ENCODE measurements around the gene CDKAL1. TPM values are rescaled to one million over a fixed set of nuclear protein-coding genes. Genes with fewer than 3 reads are reported as not detected.

Gene CDKAL1
- total and polyA plus RNA-seq, 9 of the 15 experiments (the other 6 are each of a cell fraction or from before 2014, with no cell fraction given) = 11.2 to 36.3 (median 20.1) TPM

- Histone ChIP-seq H3K27ac (ENCODE audit: extremely low read depth, low read depth, low read length) (no peak overlapping the region), H3K27me3 (ENCODE audit: control insufficient read depth in 2 of 2, insufficient read depth in 2 of 2, low read length in 2 of 2) (0 out of 5 replicates have a peak, but pooled peaks cover 0 to 7% of the 10 kb centered on the region in 2 experiments), H3K4me3 (no peak overlapping the region), H3K36me3 (ENCODE audit: control insufficient read depth, insufficient read depth, low read length) (no peaks in the 10 kb centered on the region), H3K9me3 (replicated peaks; ENCODE audit: control insufficient read depth, insufficient read depth, low read depth, low read length) (no peaks in the 10 kb centered on the region), H3K4me2 (ENCODE audit: insufficient read depth, low read length) (no peak overlapping the region), H4K20me1 (replicated peaks; ENCODE audit: control insufficient read depth, insufficient read depth, low read length) (no peaks in the 10 kb centered on the region), H2AFZ (ENCODE audit: low read depth, low read length) (no peak overlapping the region; the same call in 1 of the 2 replicates), H3K4me1 (replicated peaks in 1 of 2; ENCODE audit: control insufficient read depth in 2 of 2, insufficient read depth in 2 of 2, low read length in 2 of 2) (no peaks in the 10 kb centered on the region; a peak in 1 of 5 replicates), H3K79me2 (ENCODE audit: control insufficient read depth, insufficient read depth, low read length) (no peaks in the 10 kb centered on the region), H3K9me1 (ENCODE audit: control insufficient read depth, insufficient read depth, low read length) (no peaks in the 10 kb centered on the region), H3K9ac (ENCODE audit: insufficient read depth in 1 of 2, low read depth in 2 of 2, low read length in 2 of 2) (no peak overlapping the region)
- ATAC-seq = peak; percentile 39; the same call in 2 of the 3 replicates
- ChIA-PET POLR2A (interaction anchor here (0.8 to 0.9 kb wide), 3 partner anchors 12 to 111 kb away, joined by 3 to 4 read pairs (median 3); no protein-coding TSS in a partner anchor), CTCF (ENCODE audit: low intra/inter-chr PET ratio) (no interaction called here)
- in situ Hi-C loops (cut with MboI) = no loop called here
- peak; percentile 15 for FAIRE-seq
- BruUV-seq (replicated peaks) = no TSS peak
- WGBS (ENCODE audit: insufficient coverage, low coverage, missing lambda C conversion rate) = 8% methylated on average over 6 of the region's 6 CpGs
- no peak for DNase-seq (ENCODE audit: extremely low read depth in 1 of 4, low spot score in 3 of 4)
- intact Hi-C loops (cut with micrococcal nuclease) = no loop called here
- no peak for TF ChIP-seq CCNT2 (IDR thresholded peaks at IDR 0.05; ENCODE audit: borderline replicate concordance, extremely low read depth, insufficient read length, low read depth, low read length)
- no peak for TF ChIP-seq MGA (IDR thresholded peaks at IDR 0.05)
- TF ChIP-seq ZNF184 (CRISPR knock-in tag; IDR thresholded peaks at IDR 0.05) = no peak
- TF ChIP-seq DDX20 (tag; IDR thresholded peaks at IDR 0.05; ENCODE audit: low read depth) = no peak
- TF ChIP-seq TGIF2 (CRISPR knock-in tag; IDR thresholded peaks at IDR 0.05) = no peak
- no peak for TF ChIP-seq WHSC1 (IDR thresholded peaks at IDR 0.05; ENCODE audit: low read length)
- no peak for TF ChIP-seq CBX2 (IDR thresholded peaks at IDR 0.05; ENCODE audit: insufficient read depth, low read length, poor library complexity, severe bottlenecking)
- TF ChIP-seq COPS2 (conservative IDR thresholded peaks at IDR 0.05) = no peak
- TF ChIP-seq GATAD2A (IDR thresholded peaks at IDR 0.05) = no peak
Observed at GRCh38 chr6:21246075-21246474, 711.8 kb downstream of the CDKAL1 start.

All from K562 (cell line).